Activated naive CD8-positive, alpha-beta T cell treated with anti-CD3 and anti-CD28 coated beads, Interleukin-2, amount 50 U/mL, for 24 hours (primary cell): ENCODE measurements around the gene LPCAT4.
A peak's percentile ranks its signal among the peaks of the same experiment; 100 is the strongest.
"Not testable (repeated sequence)": the region's sequence is repeated elsewhere in the genome, so short reads cannot be mapped to it uniquely, and the experiment has no call there.

Source experiments
- ATAC-seq: fragments of 150-1000 bp; cut with Tn5 transposase; one replicate; pipeline ENCODE4 v1.10.0; 2021
- DNase-seq: peaks from one replicate; pipeline ENCODE4 v3.0.0; 2021
- H3K27ac Mint-ChIP-seq: one replicate; pipeline ENCODE4 v1.8.0; 2021; ENCODE audit warnings: mild to moderate bottlenecking, mixed read lengths
- H3K27me3 Mint-ChIP-seq: one replicate; pipeline ENCODE4 v1.8.0; 2021; ENCODE audit warnings: mixed read lengths
- H3K36me3 Mint-ChIP-seq: one replicate; pipeline ENCODE4 v1.8.0; 2021; ENCODE audit warnings: low read depth, mixed read lengths
- H3K4me1 Mint-ChIP-seq: one replicate; pipeline ENCODE4 v1.8.0; 2021; ENCODE audit warnings: mixed read lengths
- H3K4me3 Mint-ChIP-seq: one replicate; pipeline ENCODE4 v1.8.0; 2021; ENCODE audit warnings: mild to moderate bottlenecking, moderate library complexity, mixed read lengths
- H3K9me3 Mint-ChIP-seq: one replicate; pipeline ENCODE4 v1.8.0; 2021; ENCODE audit warnings: mixed read lengths

Gene LPCAT4

GRCh38 chr15:34354286-34354685 is 12.7 kb downstream of the LPCAT4 start:
- Mint-ChIP-seq H3K27me3 (no peaks in the 10 kb centered on the region), H3K9me3 (no peaks in the 10 kb centered on the region), H3K27ac (no peak overlapping the region), H3K36me3 (peaks cover 16% of the 10 kb centered on the region), H3K4me3 (no peak overlapping the region), H3K4me1 (no peaks in the 10 kb centered on the region)
- ATAC-seq (no peak), DNase-seq (no peak)

- H3K36me3 Mint-ChIP-seq, result peaks cover 12% of the 10 kb centered on the region
- no peaks in the 10 kb centered on the region for H3K9me3 Mint-ChIP-seq
- H3K4me1 Mint-ChIP-seq, result no peaks in the 10 kb centered on the region
- H3K27ac Mint-ChIP-seq, result no peak overlapping the region
- DNase-seq, result no peak
- ATAC-seq, result no peak
- no peaks in the 10 kb centered on the region for H3K27me3 Mint-ChIP-seq
- H3K4me3 Mint-ChIP-seq, result no peak overlapping the region
Observed at GRCh38 chr15:34353627-34354026, 13.4 kb downstream of the LPCAT4 start.

- ATAC-seq, H3K27ac Mint-ChIP-seq, H3K36me3 Mint-ChIP-seq, DNase-seq, H3K4me1 Mint-ChIP-seq, H3K9me3 Mint-ChIP-seq, H3K4me3 Mint-ChIP-seq, H3K27me3 Mint-ChIP-seq: not testable (repeated sequence)
Observed at GRCh38 chr15:34352996-34353395, 14.0 kb downstream of the LPCAT4 start.

- no peaks in the 10 kb centered on the region for H3K9me3 Mint-ChIP-seq
- H3K4me3 Mint-ChIP-seq, result no peak overlapping the region
- no peak overlapping the region for H3K27ac Mint-ChIP-seq
- ATAC-seq (no peak), DNase-seq (no peak)
- H3K4me1 Mint-ChIP-seq, result no peaks in the 10 kb centered on the region
- peaks cover 3% of the 10 kb centered on the region for H3K36me3 Mint-ChIP-seq
- H3K27me3 Mint-ChIP-seq, result no peaks in the 10 kb centered on the region
Observed at GRCh38 chr15:34349769-34350168, 17.2 kb downstream of the LPCAT4 start.

GRCh38 chr15:34348735-34349300 is 18.2 kb downstream of the LPCAT4 start:
- no peak for ATAC-seq

GRCh38 chr15:34347951-34348638 is 18.9 kb downstream of the LPCAT4 start:
- no peaks in the 10 kb centered on the region for H3K27me3 Mint-ChIP-seq
- H3K4me3 Mint-ChIP-seq, result no peak overlapping the region
- DNase-seq (no peak), ATAC-seq (no peak)
- H3K9me3 Mint-ChIP-seq, result no peaks in the 10 kb centered on the region
- H3K27ac Mint-ChIP-seq, result no peak overlapping the region
- no peaks in the 10 kb centered on the region for H3K4me1 Mint-ChIP-seq
- H3K36me3 Mint-ChIP-seq, result peaks cover 3% of the 10 kb centered on the region

More at GRCh38 chr15:34348735-34349300, 18.2 kb downstream of the LPCAT4 start:
- H3K4me1 Mint-ChIP-seq, result no peaks in the 10 kb centered on the region
- H3K9me3 Mint-ChIP-seq, result no peaks in the 10 kb centered on the region
- no peak overlapping the region for H3K4me3 Mint-ChIP-seq
- peaks cover 3% of the 10 kb centered on the region for H3K36me3 Mint-ChIP-seq
- no peak overlapping the region for H3K27ac Mint-ChIP-seq
- no peak for DNase-seq
- H3K27me3 Mint-ChIP-seq, result no peaks in the 10 kb centered on the region

GRCh38 chr15:34342737-34343575 is 24.0 kb downstream of the LPCAT4 start, which contains the start of the genes NOP10 and NUTM1:
NOP10 (minus strand) TSS chr15:34343136; CDS start chr15:34343073, 63 bp downstream.
NUTM1 (plus strand) TSS chr15:34343315; CDS start chr15:34343697, 382 bp downstream.
- ATAC-seq (peak; percentile 91), DNase-seq (peak; percentile 99)
- no peak within 1 kb of the TSS for H3K4me3 Mint-ChIP-seq
- no peaks in the 10 kb centered on the region for H3K9me3 Mint-ChIP-seq
- H3K36me3 Mint-ChIP-seq, result peaks cover 26% of the 10 kb centered on the region
- no peaks in the 10 kb centered on the region for H3K27me3 Mint-ChIP-seq
- H3K4me1 Mint-ChIP-seq, result peaks cover 31% of the 10 kb centered on the region
- H3K27ac Mint-ChIP-seq, result no peak within 1 kb of the TSS

- H3K27me3 Mint-ChIP-seq, H3K4me3 Mint-ChIP-seq, ATAC-seq, H3K27ac Mint-ChIP-seq, DNase-seq, H3K9me3 Mint-ChIP-seq: not testable (repeated sequence)
- peaks cover 26% of the 10 kb centered on the region for H3K36me3 Mint-ChIP-seq
- H3K4me1 Mint-ChIP-seq, result peaks cover 31% of the 10 kb centered on the region
Observed at GRCh38 chr15:34342213-34342736, 24.7 kb downstream of the LPCAT4 start.

GRCh38 chr15:34341381-34342212 is 25.4 kb downstream of the LPCAT4 start:
- H3K9me3 Mint-ChIP-seq, result no peaks in the 10 kb centered on the region
- ATAC-seq (no peak), DNase-seq (no peak)
- H3K4me3 Mint-ChIP-seq, result no peak overlapping the region
- no peaks in the 10 kb centered on the region for H3K27me3 Mint-ChIP-seq
- H3K27ac Mint-ChIP-seq, result no peak overlapping the region
- peaks cover 37% of the 10 kb centered on the region for H3K4me1 Mint-ChIP-seq
- peaks cover 26% of the 10 kb centered on the region for H3K36me3 Mint-ChIP-seq

- Mint-ChIP-seq H3K36me3 (peaks cover 26% of the 10 kb centered on the region), H3K27ac (peak overlapping the region; percentile 68), H3K4me3 (no peak overlapping the region), H3K9me3 (no peaks in the 10 kb centered on the region), H3K27me3 (no peaks in the 10 kb centered on the region), H3K4me1 (peaks cover 53% of the 10 kb centered on the region)
- ATAC-seq (no peak), DNase-seq (no peak)
Observed at GRCh38 chr15:34339946-34340345, 27.1 kb downstream of the LPCAT4 start.

GRCh38 chr15:34338347-34338746 is 28.6 kb downstream of the LPCAT4 start:
- H3K36me3 Mint-ChIP-seq, result peaks cover 26% of the 10 kb centered on the region
- ATAC-seq, result no peak

GRCh38 chr15:34337557-34338306 is 29.3 kb downstream of the LPCAT4 start, which contains the start of gene SLC12A6:
SLC12A6 (minus strand) TSS chr15:34337781; CDS start chr15:34336680, 1,101 bp downstream.
- Mint-ChIP-seq H3K9me3 (no peaks in the 10 kb centered on the region), H3K4me3 (peak within 1 kb of the TSS; percentile 88), H3K27me3 (no peaks in the 10 kb centered on the region), H3K36me3 (peaks cover 26% of the 10 kb centered on the region), H3K27ac (peak within 1 kb of the TSS; percentile 93), H3K4me1 (peaks cover 75% of the 10 kb centered on the region)
- peak; percentile 93 for DNase-seq
- peak; percentile 82 for ATAC-seq

More at GRCh38 chr15:34338347-34338746, 28.6 kb downstream of the LPCAT4 start:
- H3K9me3 Mint-ChIP-seq, result no peaks in the 10 kb centered on the region
- H3K27me3 Mint-ChIP-seq, result no peaks in the 10 kb centered on the region
- peak overlapping the region; percentile 88 for H3K4me3 Mint-ChIP-seq
- peak overlapping the region; percentile 73 for H3K27ac Mint-ChIP-seq
- H3K4me1 Mint-ChIP-seq, result peaks cover 69% of the 10 kb centered on the region
- DNase-seq, result no peak

- peaks cover 82% of the 10 kb centered on the region for H3K4me1 Mint-ChIP-seq
- peak; percentile 1 for ATAC-seq
- peak; percentile 41 for DNase-seq
- peak overlapping the region; percentile 93 for H3K27ac Mint-ChIP-seq
- no peaks in the 10 kb centered on the region for H3K27me3 Mint-ChIP-seq
- H3K4me3 Mint-ChIP-seq, result peak overlapping the region; percentile 88
- H3K9me3 Mint-ChIP-seq, result no peaks in the 10 kb centered on the region
- peaks cover 26% of the 10 kb centered on the region for H3K36me3 Mint-ChIP-seq
Observed at GRCh38 chr15:34336991-34337556, 29.9 kb downstream of the LPCAT4 start.
